Measurements from ENCODE around the gene NPAS3.

NPAS3 gene

GRCh38 chr14:33026850-33027430 lies 88.3 kb downstream of the NPAS3 start:
- Histone ChIP-seq H3K79me2 (ENCODE audit: low read length) (no peaks in the 10 kb centered on the region), H3K36me3 (replicated peaks; ENCODE audit: low read depth, low read length) (no peaks in the 10 kb centered on the region), H3K27me3 (ENCODE audit: low read depth, low read length) (no peaks in the 10 kb centered on the region), H3K4me3 (ENCODE audit: low read length) (no peak overlapping the region), H3K9ac (ENCODE audit: low read length) (no peak overlapping the region), H3K27ac (ENCODE audit: low read length) (no peak overlapping the region), H4K20me1 (ENCODE audit: insufficient read depth, low read length) (no peaks in the 10 kb centered on the region), H3K4me2 (ENCODE audit: low read length) (no peak overlapping the region), H2AFZ (ENCODE audit: low read depth, low read length) (no peak overlapping the region), H3K9me3 (ENCODE audit: insufficient read depth, low read length) (no peaks in the 10 kb centered on the region), H3K4me1 (ENCODE audit: low read length) (no peaks in the 10 kb centered on the region)
- no peak for TF ChIP-seq EZH2phosphoT487 (IDR thresholded peaks at IDR 0.05; ENCODE audit: low read depth)
- no peak for TF ChIP-seq CTCF (IDR thresholded peaks at IDR 0.05; ENCODE audit: low read depth, low read length)

GRCh38 chr14:33029511-33029910 lies 90.8 kb downstream of the NPAS3 start:
- Histone ChIP-seq H4K20me1 (ENCODE audit: insufficient read depth, low read length) (no peaks in the 10 kb centered on the region), H3K27ac (ENCODE audit: low read length) (no peak overlapping the region), H3K4me2 (ENCODE audit: low read length) (no peak overlapping the region), H3K36me3 (replicated peaks; ENCODE audit: low read depth, low read length) (no peaks in the 10 kb centered on the region), H3K4me1 (ENCODE audit: low read length) (no peaks in the 10 kb centered on the region), H3K4me3 (ENCODE audit: low read length) (no peak overlapping the region), H3K9me3 (ENCODE audit: insufficient read depth, low read length) (no peaks in the 10 kb centered on the region), H3K79me2 (ENCODE audit: low read length) (no peaks in the 10 kb centered on the region), H3K27me3 (ENCODE audit: low read depth, low read length) (no peaks in the 10 kb centered on the region), H2AFZ (ENCODE audit: low read depth, low read length) (no peak overlapping the region), H3K9ac (ENCODE audit: low read length) (no peak overlapping the region)
- TF ChIP-seq CTCF (IDR thresholded peaks at IDR 0.05; ENCODE audit: low read depth, low read length) (no peak), EZH2phosphoT487 (IDR thresholded peaks at IDR 0.05; ENCODE audit: low read depth) (no peak)

GRCh38 chr14:33030386-33030785 lies 91.7 kb downstream of the NPAS3 start:
- H2AFZ ChIP-seq (ENCODE audit: low read depth, low read length) = no peak overlapping the region
- H3K4me3 ChIP-seq (ENCODE audit: low read length) = no peak overlapping the region
- H3K27ac ChIP-seq (ENCODE audit: low read length) = no peak overlapping the region
- no peaks in the 10 kb centered on the region for H3K9me3 ChIP-seq (ENCODE audit: insufficient read depth, low read length)
- no peaks in the 10 kb centered on the region for H3K36me3 ChIP-seq (replicated peaks; ENCODE audit: low read depth, low read length)
- H3K4me2 ChIP-seq (ENCODE audit: low read length) = no peak overlapping the region
- H3K27me3 ChIP-seq (ENCODE audit: low read depth, low read length) = no peaks in the 10 kb centered on the region
- no peak overlapping the region for H3K9ac ChIP-seq (ENCODE audit: low read length)
- no peaks in the 10 kb centered on the region for H3K4me1 ChIP-seq (ENCODE audit: low read length)
- H4K20me1 ChIP-seq (ENCODE audit: insufficient read depth, low read length) = no peaks in the 10 kb centered on the region
- no peak for TF ChIP-seq EZH2phosphoT487 (IDR thresholded peaks at IDR 0.05; ENCODE audit: low read depth)
- TF ChIP-seq CTCF (IDR thresholded peaks at IDR 0.05; ENCODE audit: low read depth, low read length) = no peak
- H3K79me2 ChIP-seq (ENCODE audit: low read length) = no peaks in the 10 kb centered on the region

- TF ChIP-seq EZH2phosphoT487 (IDR thresholded peaks at IDR 0.05; ENCODE audit: low read depth) (no peak), CTCF (IDR thresholded peaks at IDR 0.05; ENCODE audit: low read depth, low read length) (no peak)
- peaks cover 11% of the 10 kb centered on the region for H3K4me1 ChIP-seq (ENCODE audit: low read length)
- no peak overlapping the region for H2AFZ ChIP-seq (ENCODE audit: low read depth, low read length)
- H3K36me3 ChIP-seq (replicated peaks; ENCODE audit: low read depth, low read length) = peaks cover 1% of the 10 kb centered on the region
- H3K4me3 ChIP-seq (ENCODE audit: low read length) = no peak overlapping the region
- H3K27me3 ChIP-seq (ENCODE audit: low read depth, low read length) = no peaks in the 10 kb centered on the region
- no peak overlapping the region for H3K4me2 ChIP-seq (ENCODE audit: low read length)
- H3K79me2 ChIP-seq (ENCODE audit: low read length) = no peaks in the 10 kb centered on the region
- H3K9me3 ChIP-seq (ENCODE audit: insufficient read depth, low read length) = 0 out of 2 replicates have a peak, but pooled peaks cover 2% of the 10 kb centered on the region
- no peak overlapping the region for H3K27ac ChIP-seq (ENCODE audit: low read length)
- H4K20me1 ChIP-seq (ENCODE audit: insufficient read depth, low read length) = no peaks in the 10 kb centered on the region
- H3K9ac ChIP-seq (ENCODE audit: low read length) = no peak overlapping the region
Observed at GRCh38 chr14:33035416-33036194, 96.9 kb downstream of the NPAS3 start.

All from OCI-LY3 (cell line).